Skin epidermis (tissue), 12 donors: ENCODE data around the gene MED6.

Experiments
- H3K27ac ChIP-seq, 21 experiments: fragments of 200-600 bp; sonication (generic) in 11 of 21; one replicate each; pipeline ENCODE4 v1.5.0; 2020; ENCODE audit warnings: mild to moderate bottlenecking in 3 of 21, inconsistent platforms in 2 of 21, moderate library complexity in 2 of 21
- H3K4me3 ChIP-seq, 7 experiments: fragments of 200-600 bp; sonication (generic) in 2 of 7; one replicate each; pipeline ENCODE4 v1.5.0; 2020; ENCODE audit warnings: inconsistent platforms in 2 of 7, mild to moderate bottlenecking in 2 of 7, moderate library complexity in 1 of 7

Gene MED6

GRCh38 chr14:70600382-70601157, at the start of gene MED6:
Gene MED6 (minus strand): TSS chr14:70600655. CDS start chr14:70600637, 18 bp downstream.
- peak within 1 kb of the TSS; percentile 44 to 97 (median 79) for H3K4me3 ChIP-seq
- peak within 1 kb of the TSS in 20 of 21 experiments; percentile 42 to 90 (median 80) for H3K27ac ChIP-seq

- Histone ChIP-seq H3K4me3 (no peak overlapping the region), H3K27ac (no peak overlapping the region)
Measured at GRCh38 chr14:70649803-70650202, 49.3 kb upstream of the MED6 start.

- Histone ChIP-seq H3K4me3 (no peak overlapping the region), H3K27ac (no peak overlapping the region)
Measured at GRCh38 chr14:70648346-70648745, 47.9 kb upstream of the MED6 start.

GRCh38 chr14:70646705-70647104, 46.2 kb upstream of the MED6 start:
- Histone ChIP-seq H3K27ac (peak overlapping the region in 1 of 21 experiments; percentile 26), H3K4me3 (no peak overlapping the region)

- Histone ChIP-seq H3K4me3 (no peak overlapping the region), H3K27ac (no peak overlapping the region)
Measured at GRCh38 chr14:70645892-70646291, 45.4 kb upstream of the MED6 start.

- H3K27ac ChIP-seq = peak overlapping the region in 3 of 21 experiments; percentile 29 to 83 (median 80)
- H3K4me3 ChIP-seq = peak overlapping the region in 2 of 7 experiments; percentile 71 to 74
Measured at GRCh38 chr14:70643967-70644366, 43.5 kb upstream of the MED6 start.

- peak overlapping the region; percentile 41 to 74 (median 61) for H3K4me3 ChIP-seq
- peak overlapping the region in 13 of 21 experiments; percentile 6 to 83 (median 60) for H3K27ac ChIP-seq
Measured at GRCh38 chr14:70642303-70643235, 42.1 kb upstream of the MED6 start.

- Histone ChIP-seq H3K27ac (peak within 1 kb of the TSS in 14 of 21 experiments; percentile 6 to 83 (median 64)), H3K4me3 (peak within 1 kb of the TSS; percentile 41 to 74 (median 61))
Measured at GRCh38 chr14:70641548-70642302, 41.3 kb upstream of the MED6 start, which contains the start of gene TTC9. Gene TTC9 (plus strand): TSS chr14:70641916. CDS start chr14:70642130, 214 bp downstream.

GRCh38 chr14:70640938-70641547, 40.6 kb upstream of the MED6 start:
- peak overlapping the region; percentile 41 to 74 (median 61) for H3K4me3 ChIP-seq
- peak overlapping the region in 9 of 21 experiments; percentile 35 to 83 (median 60) for H3K27ac ChIP-seq

- Histone ChIP-seq H3K27ac (no peak overlapping the region), H3K4me3 (no peak overlapping the region)
Measured at GRCh38 chr14:70638416-70638815, 38.0 kb upstream of the MED6 start.

- H3K27ac ChIP-seq = no peak overlapping the region
- H3K4me3 ChIP-seq = no peak overlapping the region
Measured at GRCh38 chr14:70635971-70636595, 35.6 kb upstream of the MED6 start.

GRCh38 chr14:70631948-70632347, 31.5 kb upstream of the MED6 start:
- no peak overlapping the region for H3K4me3 ChIP-seq
- no peak overlapping the region for H3K27ac ChIP-seq

GRCh38 chr14:70624972-70625371, 24.5 kb upstream of the MED6 start:
- Histone ChIP-seq H3K4me3 (no peak overlapping the region), H3K27ac (no peak overlapping the region)

GRCh38 chr14:70622111-70622712, 21.8 kb upstream of the MED6 start:
- H3K4me3 ChIP-seq = no peak overlapping the region
- no peak overlapping the region for H3K27ac ChIP-seq

GRCh38 chr14:70619708-70620107, 19.3 kb upstream of the MED6 start:
- Histone ChIP-seq H3K4me3 (no peak overlapping the region), H3K27ac (no peak overlapping the region)

- H3K27ac ChIP-seq = no peak overlapping the region
- H3K4me3 ChIP-seq = no peak overlapping the region
Measured at GRCh38 chr14:70618314-70618713, 17.9 kb upstream of the MED6 start.

- Histone ChIP-seq H3K4me3 (no peak overlapping the region), H3K27ac (no peak overlapping the region)
Measured at GRCh38 chr14:70616646-70617045, 16.2 kb upstream of the MED6 start.

- Histone ChIP-seq H3K27ac (no peak overlapping the region), H3K4me3 (no peak overlapping the region)
Measured at GRCh38 chr14:70611216-70611615, 10.8 kb upstream of the MED6 start.
